Gastroesophageal sphincter (tissue), 4 donors: Measurements from ENCODE around the gene IL17F. TPM values are rescaled to one million over a fixed set of nuclear protein-coding genes. Genes with fewer than 3 reads are reported as not detected.

Experiments used
- ATAC-seq: fragments of 150-250 bp; one replicate; pipeline ENCODE4 v1.9.1; 2016; ENCODE audit warnings: mild to moderate bottlenecking, moderate library complexity
- H3K27ac ChIP-seq, 4 donors: fragments of 200-600 bp; sonication (generic) in 3 of 4; 1 replicate in 3 of 4; 2 replicates in 1 of 4; pipeline ENCODE4 v1.5.1; 2016 to 2019
- H3K27me3 ChIP-seq: fragments of 200-600 bp; sonication (generic); one replicate; pipeline ENCODE4 v1.5.1; 2019
- H3K36me3 ChIP-seq, 2 donors: fragments of 200-600 bp; sonication (generic); one replicate each; pipeline ENCODE4 v1.5.1; 2019; ENCODE audit warnings: control low read depth in 1 of 2
- H3K4me1 ChIP-seq, 3 donors: fragments of 200-600 bp; sonication (generic); 1 replicate in 2 of 3; 2 replicates in 1 of 3; pipeline ENCODE4 v1.5.1; 2016 to 2019; ENCODE audit warnings: control low read depth in 2 of 3
- H3K4me3 ChIP-seq, 2 donors: fragments of 200-600 bp; sonication (generic); one replicate each; pipeline ENCODE4 v1.5.1; 2019; ENCODE audit warnings: mild to moderate bottlenecking in 1 of 2, moderate library complexity in 1 of 2
- H3K9me3 ChIP-seq, 3 donors: fragments of 200-600 bp; sonication (generic); one replicate each; pipeline ENCODE4 v1.5.1; 2017 to 2019; ENCODE audit warnings: control low read depth in 2 of 3
- EP300 ChIP-seq: sonication (generic); formaldehyde crosslinking; IDR thresholded peaks from one replicate; pipeline ENCODE4 v1.6.1; 2017; ENCODE audit warnings: antibody characterized with exemption, mild to moderate bottlenecking
- POLR2A ChIP-seq, 2 donors: fragments of 450-650 bp; IDR thresholded peaks; one replicate each; pipeline ENCODE4 v1.6.1; 2017; ENCODE audit warnings: antibody characterized with exemption in 2 of 2, mild to moderate bottlenecking in 2 of 2, moderate library complexity in 1 of 2
- POLR2AphosphoS5 ChIP-seq: sonication (generic); formaldehyde crosslinking; IDR thresholded peaks from one replicate; pipeline ENCODE4 v1.6.1; 2017; ENCODE audit warnings: antibody characterized with exemption
- WGBS, 2 donors: methylation state at CpG; one replicate each; pipeline ENCODE4 v1.1.5; 2018; ENCODE audit warnings: low coverage in 1 of 2; 5-methylcytosine and 5-hydroxymethylcytosine counted together
- total RNA-seq, 4 donors: library from RNA; depleted of rRNA; stranded (reverse); fragments of >200 nt; gene quantifications; one replicate each; pipeline ENCODE4 v1.1.0, GENCODE V29; 2016
- TF ChIP-seq, protein P1 (sequence below), 4 experiments: fragments of 200-600 bp in 2 of 4; fragments of 450-650 bp in 2 of 4; sonication (generic) in 1 of 4; IDR thresholded peaks; one replicate each; pipeline ENCODE4 v1.5.1; 2017 to 2019; ENCODE audit warnings: antibody characterized with exemption in 4 of 4, mild to moderate bottlenecking in 2 of 4, moderate library complexity in 2 of 4

IL17F gene
- total RNA-seq, 4 donors from 2014 or later, result not detected

- ATAC-seq, result no peak
- H3K27ac ChIP-seq, result no peak overlapping the region
- no peak overlapping the region for H3K4me3 ChIP-seq
- H3K36me3 ChIP-seq, result no peaks in the 10 kb centered on the region
- WGBS, 2 donors, result 32 to 44% methylated on average over 2 of the region's 2 CpGs
- no peak for TF ChIP-seq POLR2AphosphoS5
- TF ChIP-seq EP300, result no peak
- no peaks in the 10 kb centered on the region for H3K4me1 ChIP-seq
- H3K27me3 ChIP-seq, result no peaks in the 10 kb centered on the region
- peaks cover 0 to 19% (median 0%) of the 10 kb centered on the region in 3 donors for H3K9me3 ChIP-seq
These were observed 48.4 kb downstream of the IL17F start for GRCh38 chr6:52195886-52196285.

- H3K27ac ChIP-seq, result no peak overlapping the region
- no peaks in the 10 kb centered on the region for H3K9me3 ChIP-seq
- H3K4me1 ChIP-seq, result no peaks in the 10 kb centered on the region
- TF ChIP-seq, protein P1, sequence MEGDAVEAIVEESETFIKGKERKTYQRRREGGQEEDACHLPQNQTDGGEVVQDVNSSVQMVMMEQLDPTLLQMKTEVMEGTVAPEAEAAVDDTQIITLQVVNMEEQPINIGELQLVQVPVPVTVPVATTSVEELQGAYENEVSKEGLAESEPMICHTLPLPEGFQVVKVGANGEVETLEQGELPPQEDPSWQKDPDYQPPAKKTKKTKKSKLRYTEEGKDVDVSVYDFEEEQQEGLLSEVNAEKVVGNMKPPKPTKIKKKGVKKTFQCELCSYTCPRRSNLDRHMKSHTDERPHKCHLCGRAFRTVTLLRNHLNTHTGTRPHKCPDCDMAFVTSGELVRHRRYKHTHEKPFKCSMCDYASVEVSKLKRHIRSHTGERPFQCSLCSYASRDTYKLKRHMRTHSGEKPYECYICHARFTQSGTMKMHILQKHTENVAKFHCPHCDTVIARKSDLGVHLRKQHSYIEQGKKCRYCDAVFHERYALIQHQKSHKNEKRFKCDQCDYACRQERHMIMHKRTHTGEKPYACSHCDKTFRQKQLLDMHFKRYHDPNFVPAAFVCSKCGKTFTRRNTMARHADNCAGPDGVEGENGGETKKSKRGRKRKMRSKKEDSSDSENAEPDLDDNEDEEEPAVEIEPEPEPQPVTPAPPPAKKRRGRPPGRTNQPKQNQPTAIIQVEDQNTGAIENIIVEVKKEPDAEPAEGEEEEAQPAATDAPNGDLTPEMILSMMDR (IDR thresholded peaks at IDR 0.05), result no peak
- no peak for TF ChIP-seq POLR2AphosphoS5
- TF ChIP-seq POLR2A (IDR thresholded peaks at IDR 0.05), result no peak
- TF ChIP-seq EP300, result no peak
- no peak for ATAC-seq
- H3K4me3 ChIP-seq, result no peak overlapping the region
- no peaks in the 10 kb centered on the region for H3K36me3 ChIP-seq
- 50 to 100% methylated on average over 1 to 3 of the region's 3 CpGs for WGBS, 2 donors
- H3K27me3 ChIP-seq, result no peaks in the 10 kb centered on the region
These were observed 52.5 kb downstream of the IL17F start for GRCh38 chr6:52191824-52192223.

DNA sequence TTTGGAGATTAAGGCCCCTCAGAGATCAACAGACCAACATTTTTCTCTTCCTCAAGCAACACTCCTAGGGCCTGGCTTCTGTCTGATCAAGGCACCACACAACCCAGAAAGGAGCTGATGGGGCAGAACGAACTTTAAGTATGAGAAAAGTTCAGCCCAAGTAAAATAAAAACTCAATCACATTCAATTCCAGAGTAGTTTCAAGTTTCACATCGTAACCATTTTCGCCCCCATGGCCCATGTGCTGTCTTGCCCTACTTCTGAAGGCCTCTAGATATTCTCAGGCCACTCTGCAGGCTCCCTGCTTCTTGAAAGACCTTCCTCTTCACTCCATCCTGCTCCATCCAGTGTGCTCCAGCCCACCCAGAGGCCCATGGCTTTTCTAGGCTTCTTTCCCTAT, 53.9 kb downstream of the IL17F start:
- Histone ChIP-seq H3K27me3 (no peaks in the 10 kb centered on the region), H3K4me1 (no peaks in the 10 kb centered on the region), H3K9me3 (no peaks in the 10 kb centered on the region), H3K27ac (no peak overlapping the region), H3K4me3 (no peak overlapping the region), H3K36me3 (no peaks in the 10 kb centered on the region)
- TF ChIP-seq EP300 (no peak), POLR2AphosphoS5 (no peak)
- TF ChIP-seq, protein P1 (IDR thresholded peaks at IDR 0.05), result no peak
- no peak for ATAC-seq
- whole genome bisulfite sequencing, 2 donors, result 49 to 90% methylated on average over 3 of the region's 3 CpGs

DNA sequence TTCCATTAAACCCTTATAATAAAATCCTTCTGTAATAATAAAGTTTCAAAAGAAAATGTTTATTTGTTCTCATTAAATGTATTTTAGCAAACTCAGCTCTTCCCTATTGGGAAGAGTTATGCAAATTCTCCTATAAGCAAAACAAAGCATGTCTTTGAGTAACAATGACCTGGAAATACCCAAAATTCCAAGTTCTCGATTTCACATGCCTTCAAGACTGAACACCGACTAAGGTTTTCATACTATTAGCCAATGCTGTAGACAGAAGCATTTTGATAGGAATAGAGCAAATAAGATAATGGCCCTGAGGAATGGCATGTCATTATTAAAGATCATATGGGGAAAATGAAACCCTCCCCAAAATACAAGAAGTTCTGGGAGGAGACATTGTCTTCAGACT, 54.3 kb downstream of the IL17F start:
- TF ChIP-seq EP300 (no peak), POLR2AphosphoS5 (no peak), POLR2A (IDR thresholded peaks at IDR 0.05) (no peak)
- TF ChIP-seq, protein P1 (IDR thresholded peaks at IDR 0.05), result no peak
- WGBS, 2 donors, result 86 to 87% methylated on average over 2 of the region's 2 CpGs
- ATAC-seq, result no peak
- Histone ChIP-seq H3K4me1 (no peaks in the 10 kb centered on the region), H3K4me3 (no peak overlapping the region), H3K27ac (no peak overlapping the region), H3K36me3 (no peaks in the 10 kb centered on the region), H3K27me3 (no peaks in the 10 kb centered on the region), H3K9me3 (no peaks in the 10 kb centered on the region)

GRCh38 chr6:52187098-52187497, 57.2 kb downstream of the IL17F start:
- Histone ChIP-seq H3K4me1 (no peaks in the 10 kb centered on the region), H3K4me3 (no peak overlapping the region), H3K27me3 (no peaks in the 10 kb centered on the region), H3K9me3 (no peaks in the 10 kb centered on the region), H3K27ac (no peak overlapping the region), H3K36me3 (no peaks in the 10 kb centered on the region)
- no peak for ATAC-seq
- 92 to 100% methylated on average over 1 of the region's 1 CpG for WGBS, 2 donors
- TF ChIP-seq POLR2A (IDR thresholded peaks at IDR 0.05) (no peak), EP300 (no peak), POLR2AphosphoS5 (no peak)
- TF ChIP-seq, protein P1 (IDR thresholded peaks at IDR 0.05), result no peak

Other genes with a start within 250 kb of the IL17F start
- under 1 TPM in 1 of 4 donors, not detected in 3; under 0.01 TPM for gene PKHD1, start 156.9 kb downstream of the IL17F start, total RNA-seq
- gene IL17A, start 58.1 kb downstream of the IL17F start, total RNA-seq, result not detected
- 10 to 100 TPM; 36.1 to 53.3 (median 45.4) TPM for gene MCM3, start 40.2 kb upstream of the IL17F start, total RNA-seq
- 10 to 100 TPM in 3 of 4 donors, 1 to 10 TPM in 1; 8.6 to 21.1 (median 14.2) TPM for gene PAQR8, start 117.7 kb upstream of the IL17F start, total RNA-seq
- gene EFHC1, start 175.8 kb upstream of the IL17F start, total RNA-seq, result 10 to 100 TPM in 3 of 4 donors, 1 to 10 TPM in 1; 5.1 to 27.4 (median 12.9) TPM